ENCODE measurements around the gene SULT1C3. TPM values are rescaled to one million over a fixed set of nuclear protein-coding genes. Genes with fewer than 3 reads are reported as not detected.

SULT1C3 gene
- total RNA-seq, 1 donor from 2014 or later, result not detected

- H2AFZ ChIP-seq (ENCODE audit: low read depth, low read length), result peak overlapping the region; percentile 68
- no peaks in the 10 kb centered on the region for H3K27me3 Mint-ChIP-seq (ENCODE audit: low read depth, unreplicated experiment)
- H3K36me3 ChIP-seq (ENCODE audit: insufficient read depth, low read length), result no peaks in the 10 kb centered on the region
- no peak for FAIRE-seq
- H3K4me1 ChIP-seq (ENCODE audit: insufficient read depth, low read length), result peaks cover 13% of the 10 kb centered on the region
- H3K27ac ChIP-seq (ENCODE audit: low read depth, low read length), result peak overlapping the region; percentile 37
- H3K9me3 ChIP-seq (ENCODE audit: insufficient read depth, low read depth, low read length), result no peaks in the 10 kb centered on the region
- H3K9me3 Mint-ChIP-seq (ENCODE audit: unreplicated experiment), result no peaks in the 10 kb centered on the region
- H3K4me3 Mint-ChIP-seq (ENCODE audit: unreplicated experiment), result no peak overlapping the region
- H3K27me3 ChIP-seq (ENCODE audit: insufficient read depth, low read length), result no peaks in the 10 kb centered on the region
- peak overlapping the region; percentile 55 for H3K9ac ChIP-seq (ENCODE audit: low read length)
- no peaks in the 10 kb centered on the region for H3K36me3 Mint-ChIP-seq (ENCODE audit: low read depth, unreplicated experiment)
- no peak overlapping the region for H3K4me3 ChIP-seq (ENCODE audit: insufficient read depth, low read depth, low read length)
- no peaks in the 10 kb centered on the region for H4K20me1 ChIP-seq (ENCODE audit: insufficient read depth, low read length)
- TF ChIP-seq CTCF (IDR thresholded peaks at IDR 0.05; ENCODE audit: insufficient read depth, low read depth, low read length) (no peak), EZH2 (IDR thresholded peaks at IDR 0.05; ENCODE audit: insufficient read depth, low read length) (no peak)
- no peak overlapping the region for H3K27ac Mint-ChIP-seq (ENCODE audit: unreplicated experiment)
- H3K79me2 ChIP-seq (ENCODE audit: insufficient read depth, low read length), result no peaks in the 10 kb centered on the region
- peak; percentile 27 for DNase-seq (ENCODE audit: low read depth)
- H3K4me1 Mint-ChIP-seq (ENCODE audit: low read depth, unreplicated experiment), result peaks cover 19% of the 10 kb centered on the region
- peak overlapping the region; percentile 72 for H3K4me2 ChIP-seq (ENCODE audit: low read length)
Observed at GRCh38 chr2:108271691-108272253, 32.0 kb downstream of the SULT1C3 start.

GRCh38 chr2:108278631-108279030 is 38.9 kb downstream of the SULT1C3 start:
- H3K4me3 Mint-ChIP-seq (ENCODE audit: unreplicated experiment), result no peak overlapping the region
- FAIRE-seq, result no peak
- TF ChIP-seq EZH2 (IDR thresholded peaks at IDR 0.05; ENCODE audit: insufficient read depth, low read length) (no peak), CTCF (IDR thresholded peaks at IDR 0.05; ENCODE audit: insufficient read depth, low read depth, low read length) (no peak)

GRCh38 chr2:108279468-108279867 is 39.7 kb downstream of the SULT1C3 start:
- Mint-ChIP-seq H3K36me3 (ENCODE audit: low read depth, unreplicated experiment) (no peaks in the 10 kb centered on the region), H3K4me3 (ENCODE audit: unreplicated experiment) (no peak overlapping the region), H3K27me3 (ENCODE audit: low read depth, unreplicated experiment) (peaks cover 10% of the 10 kb centered on the region), H3K9me3 (ENCODE audit: unreplicated experiment) (no peaks in the 10 kb centered on the region), H3K4me1 (ENCODE audit: low read depth, unreplicated experiment) (peaks cover 2% of the 10 kb centered on the region), H3K27ac (ENCODE audit: unreplicated experiment) (no peak overlapping the region)
- no peaks in the 10 kb centered on the region for H3K27me3 ChIP-seq (ENCODE audit: insufficient read depth, low read length)
- no peak for DNase-seq (ENCODE audit: low read depth)
- H4K20me1 ChIP-seq (ENCODE audit: insufficient read depth, low read length), result no peaks in the 10 kb centered on the region
- TF ChIP-seq CTCF (IDR thresholded peaks at IDR 0.05; ENCODE audit: insufficient read depth, low read depth, low read length) (no peak), EZH2 (IDR thresholded peaks at IDR 0.05; ENCODE audit: insufficient read depth, low read length) (no peak)
- no peak overlapping the region for H3K9ac ChIP-seq (ENCODE audit: low read length)
- no peaks in the 10 kb centered on the region for H3K36me3 ChIP-seq (ENCODE audit: insufficient read depth, low read length)
- no peak overlapping the region for H3K4me3 ChIP-seq (ENCODE audit: insufficient read depth, low read depth, low read length)
- no peak overlapping the region for H2AFZ ChIP-seq (ENCODE audit: low read depth, low read length)
- H3K79me2 ChIP-seq (ENCODE audit: insufficient read depth, low read length), result no peaks in the 10 kb centered on the region
- FAIRE-seq, result no peak
- no peaks in the 10 kb centered on the region for H3K9me3 ChIP-seq (ENCODE audit: insufficient read depth, low read depth, low read length)
- H3K4me1 ChIP-seq (ENCODE audit: insufficient read depth, low read length), result no peaks in the 10 kb centered on the region
- no peak overlapping the region for H3K27ac ChIP-seq (ENCODE audit: low read depth, low read length)
- no peak overlapping the region for H3K4me2 ChIP-seq (ENCODE audit: low read length)

More at GRCh38 chr2:108278631-108279030, 38.9 kb downstream of the SULT1C3 start:
- Mint-ChIP-seq H3K9me3 (ENCODE audit: unreplicated experiment) (no peaks in the 10 kb centered on the region), H3K27me3 (ENCODE audit: low read depth, unreplicated experiment) (peaks cover 10% of the 10 kb centered on the region), H3K4me1 (ENCODE audit: low read depth, unreplicated experiment) (peaks cover 2% of the 10 kb centered on the region), H3K27ac (ENCODE audit: unreplicated experiment) (no peak overlapping the region), H3K36me3 (ENCODE audit: low read depth, unreplicated experiment) (no peaks in the 10 kb centered on the region)
- DNase-seq (ENCODE audit: low read depth), result peak; percentile 8
- Histone ChIP-seq H3K27me3 (ENCODE audit: insufficient read depth, low read length) (no peaks in the 10 kb centered on the region), H2AFZ (ENCODE audit: low read depth, low read length) (no peak overlapping the region), H3K4me1 (ENCODE audit: insufficient read depth, low read length) (no peaks in the 10 kb centered on the region), H3K9ac (ENCODE audit: low read length) (no peak overlapping the region), H3K9me3 (ENCODE audit: insufficient read depth, low read depth, low read length) (no peaks in the 10 kb centered on the region), H4K20me1 (ENCODE audit: insufficient read depth, low read length) (no peaks in the 10 kb centered on the region), H3K79me2 (ENCODE audit: insufficient read depth, low read length) (no peaks in the 10 kb centered on the region), H3K27ac (ENCODE audit: low read depth, low read length) (no peak overlapping the region), H3K4me2 (ENCODE audit: low read length) (no peak overlapping the region), H3K4me3 (ENCODE audit: insufficient read depth, low read depth, low read length) (no peak overlapping the region), H3K36me3 (ENCODE audit: insufficient read depth, low read length) (no peaks in the 10 kb centered on the region)

Measured in astrocyte (in vitro differentiated cells and primary cell).